Stimulated activated CD4-positive, alpha-beta T cell treated with anti-CD3 and anti-CD28 coated beads, Interleukin-12 subunit alpha, Interleukin-12 subunit beta, amount 100 ng/mL, for 48 hours (primary cell): ENCODE measurements around the gene FAM185A.
"Not testable (repeated sequence)": the region's sequence is repeated elsewhere in the genome, so short reads cannot be mapped to it uniquely, and the experiment has no call there.

ENCODE experiments used
- DNase-seq, 3 donors: peaks; one replicate each; pipeline ENCODE4 v3.0.0-alpha.2; 2020; ENCODE audit warnings: low read depth in 2 of 3, low spot score in 1 of 3

Gene FAM185A

DNA sequence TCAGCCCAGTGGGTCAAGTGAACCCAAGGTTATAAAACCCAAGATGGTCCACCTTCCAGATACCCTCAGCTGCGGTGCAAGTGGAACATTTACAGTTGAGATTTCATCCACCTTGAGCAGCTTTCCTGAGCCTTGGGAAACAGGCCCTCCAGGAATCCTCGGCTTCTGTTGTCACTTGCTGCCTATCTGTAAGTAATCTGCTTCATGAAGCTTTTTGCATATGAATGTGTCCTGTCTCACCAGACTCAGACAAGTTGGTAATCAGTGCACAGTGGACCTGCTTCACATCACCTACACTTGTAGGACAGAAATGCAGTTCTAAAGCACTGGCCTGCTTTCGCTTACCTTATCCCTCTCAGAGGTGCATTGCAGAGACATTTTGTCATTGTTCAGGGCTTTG lies 80.3 kb downstream of the FAM185A start:
- DNase-seq: no peak

DNA sequence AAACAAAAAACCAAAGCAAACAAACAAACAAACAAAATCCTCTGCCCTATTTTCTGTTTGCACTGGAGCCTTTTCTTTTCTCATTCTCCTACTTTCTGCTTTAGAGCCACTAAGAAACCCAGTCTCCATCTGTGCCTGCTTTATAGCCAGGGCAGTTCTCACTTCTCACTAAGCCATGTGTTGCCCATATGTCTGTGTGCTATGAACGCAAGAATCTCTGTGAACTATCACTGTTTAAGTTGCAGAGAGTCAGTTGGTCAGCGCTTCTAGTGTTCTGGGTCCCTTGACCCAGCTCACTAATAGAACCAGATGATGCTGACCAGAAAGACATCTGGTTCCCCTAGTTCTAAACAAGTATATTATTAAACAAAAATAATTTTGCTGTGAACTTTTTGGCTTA lies 81.4 kb downstream of the FAM185A start:
- DNase-seq: no peak

DNA sequence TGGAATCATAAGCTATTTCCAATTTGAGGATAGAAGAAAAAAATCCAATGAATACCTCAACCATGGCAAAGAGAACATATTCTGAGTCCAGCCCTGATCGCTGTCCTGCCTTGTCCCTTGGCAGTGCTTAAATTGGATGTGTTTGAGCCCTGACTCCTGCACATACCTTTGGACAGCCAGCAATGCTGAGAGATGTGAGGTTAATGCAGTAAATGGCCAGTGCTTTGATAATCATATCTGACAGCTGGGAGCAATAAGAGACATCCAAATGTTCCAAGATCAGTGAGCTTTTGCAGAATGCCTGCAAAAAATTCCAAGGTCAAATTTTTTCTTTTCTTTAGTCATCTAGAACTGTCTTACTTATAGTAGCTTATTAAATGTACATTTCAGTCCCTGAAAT lies 83.9 kb downstream of the FAM185A start:
- DNase-seq: no peak

DNA sequence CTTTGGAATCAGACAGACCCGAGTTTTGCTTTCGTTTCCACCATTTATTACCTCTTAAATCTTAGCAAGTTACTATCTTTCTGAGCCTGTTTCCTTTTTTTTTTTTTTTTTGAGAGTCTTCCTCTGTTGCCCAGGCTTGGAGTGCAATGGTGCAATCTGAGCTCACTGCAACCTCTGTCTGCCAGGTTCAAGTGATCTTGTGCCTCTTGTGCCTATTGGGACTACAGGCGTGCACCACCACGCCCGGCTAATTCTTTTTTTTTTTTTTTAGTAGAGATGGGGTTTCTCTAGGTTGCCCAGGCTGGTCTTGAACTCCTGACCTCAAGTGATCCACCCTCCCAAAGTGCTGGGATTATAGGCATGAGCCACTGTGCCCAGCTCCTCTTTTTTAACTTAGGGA lies 84.5 kb downstream of the FAM185A start:
- DNase-seq: no peak

DNA sequence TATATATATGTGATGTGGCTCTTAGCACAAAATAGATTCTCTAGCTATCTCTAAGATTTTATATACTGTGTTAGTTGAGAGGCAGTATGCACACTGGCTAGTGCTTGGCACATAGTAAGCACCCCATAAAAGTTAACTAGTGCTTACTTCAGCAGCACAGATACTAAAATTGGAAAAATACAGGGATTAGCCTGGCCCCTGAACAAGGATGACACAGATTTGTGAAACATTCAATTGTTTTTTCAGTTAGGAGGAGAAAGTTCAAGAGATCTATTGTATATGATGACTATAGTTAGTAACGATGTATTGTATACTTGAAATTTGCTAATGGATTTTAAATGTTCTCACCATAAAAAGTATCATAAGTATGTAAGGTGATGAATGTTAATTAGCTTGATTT lies 85.7 kb downstream of the FAM185A start:
- DNase-seq: no peak

DNA sequence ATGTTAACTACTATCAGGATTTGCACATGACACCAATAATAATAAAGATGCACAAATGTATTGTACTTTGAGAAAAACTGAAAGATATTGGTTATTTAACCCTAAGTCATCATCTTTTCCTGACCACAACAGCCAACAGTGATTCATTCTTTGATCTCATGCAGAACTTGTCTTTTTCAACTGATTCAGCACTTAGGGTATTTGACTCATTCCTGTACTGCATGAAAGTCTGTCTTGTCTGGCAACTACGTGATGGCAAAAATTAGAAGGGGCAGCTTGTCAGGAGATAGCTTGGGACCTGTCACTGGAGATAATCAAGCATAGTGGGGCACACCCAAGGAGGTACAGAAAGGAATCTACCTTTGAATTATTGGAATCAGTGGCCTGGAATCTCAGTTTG lies 86.2 kb downstream of the FAM185A start:
- DNase-seq: peak in 1 of 3 donors; percentile 36

DNA sequence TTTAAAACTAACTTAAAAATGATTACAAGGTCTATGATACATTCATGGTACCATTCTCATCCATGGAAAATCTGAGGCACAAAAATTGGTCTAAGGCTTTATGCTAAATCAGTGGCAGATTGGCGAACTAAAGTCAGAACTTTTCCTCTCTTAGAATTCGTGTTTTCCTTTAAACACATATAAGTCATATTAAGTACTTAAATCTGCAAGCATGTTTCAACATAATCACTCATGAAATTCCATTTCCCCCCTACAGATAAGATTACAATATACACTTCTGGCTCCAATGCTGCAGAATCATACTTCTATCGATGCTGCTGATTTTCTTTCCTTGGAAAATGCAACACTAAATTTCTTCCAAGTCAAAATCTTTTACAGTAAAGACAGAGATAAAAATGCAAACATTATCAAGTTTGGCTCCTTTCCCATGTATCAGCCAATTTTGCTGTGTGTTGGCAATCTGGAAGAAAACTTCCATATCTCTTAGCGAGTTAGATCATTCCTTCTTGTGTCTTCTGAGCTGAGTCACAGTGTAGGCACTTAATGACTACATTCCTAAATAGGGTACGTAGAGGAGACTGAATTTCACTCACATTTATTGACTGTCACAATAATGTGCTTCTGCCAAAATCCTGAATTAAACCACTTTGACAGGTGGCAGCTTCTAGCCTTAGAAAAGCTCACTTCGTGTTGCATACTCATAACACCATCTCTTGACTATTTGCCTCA lies 87.6 kb downstream of the FAM185A start:
- no peak for DNase-seq

DNA sequence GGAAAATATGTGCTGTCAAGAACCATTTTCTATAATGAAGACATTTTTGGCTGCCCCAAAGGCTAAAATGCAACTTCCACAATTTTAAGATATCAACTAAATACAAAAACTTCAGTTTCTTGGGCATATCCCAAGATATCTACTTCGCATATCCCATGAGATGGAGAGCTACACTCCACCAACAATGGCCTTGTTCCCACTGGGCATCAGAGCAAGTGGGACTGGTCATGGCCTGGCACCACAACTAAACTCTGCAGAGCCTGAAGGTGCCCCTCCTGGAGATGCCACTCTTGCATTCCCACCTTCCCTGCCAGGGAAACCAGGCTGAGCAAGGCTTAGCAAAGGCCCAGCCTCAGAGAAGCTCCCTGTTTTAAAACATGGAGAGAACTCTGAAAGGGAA lies 88.2 kb downstream of the FAM185A start:
- no peak for DNase-seq

DNA sequence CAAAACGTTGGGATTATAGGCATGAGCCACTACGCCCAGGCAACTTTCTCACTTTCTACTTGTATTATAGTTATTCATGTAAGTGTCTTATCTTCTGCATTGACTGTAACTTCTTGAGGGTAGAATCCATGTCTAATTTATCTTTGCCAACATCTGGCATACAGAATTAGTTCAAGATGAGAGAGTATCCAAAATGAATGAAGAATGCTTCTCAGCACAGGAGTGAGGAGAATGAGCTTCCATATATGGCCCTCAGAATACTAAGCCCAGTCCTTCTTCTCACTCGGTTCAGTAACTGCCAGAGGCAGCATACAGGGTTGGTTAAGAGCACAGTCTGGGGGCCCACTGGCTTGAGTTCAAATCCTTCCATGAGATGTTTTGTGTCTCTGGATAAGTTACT lies 89.0 kb downstream of the FAM185A start:
- DNase-seq: no peak

DNA sequence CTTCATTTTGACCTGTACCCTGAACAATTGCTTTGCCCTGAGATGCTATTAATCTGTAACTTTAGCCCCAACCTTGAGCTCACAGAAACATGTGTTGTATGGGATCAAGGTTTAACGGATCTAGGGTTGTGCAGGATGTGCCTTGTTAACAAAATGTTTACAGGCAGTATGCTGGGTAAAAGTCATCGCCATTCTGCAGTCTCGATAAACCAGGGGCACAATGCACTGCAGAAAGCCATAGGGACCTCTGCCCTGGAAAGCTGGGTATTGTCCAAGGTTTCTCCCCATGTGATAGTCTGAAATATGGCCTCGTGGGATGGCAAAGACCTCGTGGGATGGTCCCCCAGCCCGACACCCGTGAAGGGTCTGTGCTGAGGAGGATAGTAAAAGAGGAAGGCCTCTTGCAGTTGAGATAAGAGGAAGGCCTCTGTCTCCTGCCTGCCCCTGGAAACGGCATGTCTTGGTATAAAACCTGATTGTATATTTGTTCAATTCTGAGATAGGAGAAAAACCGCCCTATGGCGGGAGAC lies 89.8 kb downstream of the FAM185A start:
- not testable (repeated sequence) for DNase-seq

DNA sequence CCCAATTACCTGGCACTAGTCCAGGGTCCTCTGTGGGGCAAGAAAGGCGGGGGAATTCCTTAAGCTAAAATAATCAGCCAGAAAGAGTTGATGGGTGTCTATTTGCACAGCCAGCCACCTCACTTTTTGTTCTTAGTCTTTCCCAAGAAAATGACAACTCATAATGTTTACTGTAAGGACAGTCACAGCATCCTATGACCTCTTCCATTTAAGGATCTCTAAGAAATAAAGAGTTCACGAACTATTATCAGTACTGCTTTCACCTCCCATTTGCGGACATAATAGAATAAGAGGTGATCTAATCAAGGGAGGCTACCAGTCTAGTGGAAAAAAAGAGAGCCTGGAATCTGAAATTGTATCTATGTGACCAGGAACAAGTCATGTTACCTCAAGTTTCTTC lies 91.6 kb downstream of the FAM185A start:
- no peak for DNase-seq

DNA sequence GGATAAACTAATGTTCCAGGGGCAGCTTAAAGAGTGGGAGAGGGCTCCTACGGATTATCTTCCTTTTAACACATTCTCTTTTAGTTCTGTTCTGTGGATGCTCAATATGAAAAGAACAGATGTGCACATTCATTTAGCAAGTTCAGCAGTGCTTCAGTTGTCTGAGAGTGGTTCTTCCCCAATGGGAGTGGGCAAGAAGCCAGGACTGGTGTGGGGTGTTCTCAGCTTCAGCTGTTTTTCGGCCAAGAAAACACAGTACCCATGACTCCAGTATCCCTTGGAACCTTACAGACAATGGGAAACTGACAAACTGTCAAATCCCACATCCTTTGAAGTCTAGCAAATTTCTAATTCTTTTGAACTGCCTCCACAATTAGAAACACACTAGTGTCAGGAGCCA lies 92.5 kb downstream of the FAM185A start:
- no peak for DNase-seq

DNA sequence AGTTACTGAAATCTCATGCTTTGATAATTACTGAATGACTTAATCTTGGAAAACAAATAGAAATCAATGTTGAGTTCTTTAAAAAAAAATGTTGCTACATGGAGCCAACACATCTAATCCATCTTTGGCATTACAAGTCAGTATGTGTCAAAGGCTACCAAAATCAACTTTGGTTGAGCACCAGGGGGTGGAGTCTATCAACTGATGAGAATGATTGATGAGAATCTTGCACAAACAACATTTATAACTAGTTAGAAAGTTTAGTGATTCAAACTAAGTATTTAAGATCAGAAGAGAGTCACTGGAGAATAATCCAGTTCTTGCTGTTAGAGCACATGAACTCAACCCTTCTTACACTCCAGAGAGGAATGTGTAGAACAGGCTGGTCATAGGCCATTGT lies 93.5 kb downstream of the FAM185A start:
- DNase-seq: no peak

DNA sequence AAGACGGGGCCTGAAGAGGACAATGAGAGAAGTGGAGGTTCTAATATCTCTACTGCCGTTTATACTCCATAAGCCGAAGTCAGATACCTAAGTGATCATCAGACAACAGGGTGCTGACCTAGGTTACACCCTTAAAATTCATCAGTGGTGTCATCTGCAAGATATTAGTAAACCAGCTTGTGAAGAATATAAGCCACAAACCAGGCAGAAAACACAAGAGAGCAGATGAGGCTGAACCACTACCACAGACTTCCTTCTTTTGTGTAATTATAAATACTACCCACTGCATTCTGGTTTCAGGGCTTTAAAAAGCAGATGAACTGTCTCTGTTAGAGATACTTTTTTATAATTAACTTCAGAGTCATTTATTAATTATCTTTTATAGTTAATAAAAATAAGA lies 95.1 kb downstream of the FAM185A start:
- DNase-seq: no peak

DNA sequence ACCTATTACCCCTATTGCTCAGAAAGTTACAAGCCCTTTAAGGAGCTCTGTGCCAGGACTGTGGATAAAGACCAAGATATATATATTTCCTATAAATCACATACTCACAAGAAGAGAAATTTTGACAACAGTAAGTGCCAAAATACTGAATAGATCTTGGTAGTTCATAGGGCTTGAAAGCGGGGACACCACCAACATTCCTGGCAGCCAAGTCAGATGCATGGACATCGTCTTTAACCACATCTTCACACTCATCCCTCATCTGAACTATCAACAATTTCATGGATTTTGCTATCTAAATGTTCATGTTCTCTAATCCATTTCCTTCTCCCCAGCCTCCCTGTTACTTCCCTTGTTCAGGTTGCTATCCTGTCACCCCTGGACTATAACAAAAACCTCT lies 96.5 kb downstream of the FAM185A start:
- DNase-seq: no peak

DNA sequence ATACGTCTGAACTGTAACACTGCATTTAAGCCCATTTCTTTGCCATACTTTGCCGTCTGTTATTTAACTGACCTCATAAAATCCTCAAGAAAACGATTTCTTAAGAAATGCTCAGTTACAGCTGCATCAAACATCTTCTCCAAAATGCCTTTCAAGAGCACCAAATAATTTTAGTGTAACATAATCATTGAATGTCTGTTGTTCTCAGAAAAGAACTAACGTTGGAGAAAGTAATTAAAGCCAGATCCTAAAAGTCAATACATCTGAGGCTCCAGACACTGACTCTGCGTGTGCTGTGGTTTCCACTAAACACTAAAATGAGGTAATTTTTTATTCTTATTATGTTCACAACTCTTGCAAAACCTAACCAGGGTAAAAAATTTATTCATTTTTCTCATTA lies 100.3 kb downstream of the FAM185A start:
- DNase-seq: no peak

DNA sequence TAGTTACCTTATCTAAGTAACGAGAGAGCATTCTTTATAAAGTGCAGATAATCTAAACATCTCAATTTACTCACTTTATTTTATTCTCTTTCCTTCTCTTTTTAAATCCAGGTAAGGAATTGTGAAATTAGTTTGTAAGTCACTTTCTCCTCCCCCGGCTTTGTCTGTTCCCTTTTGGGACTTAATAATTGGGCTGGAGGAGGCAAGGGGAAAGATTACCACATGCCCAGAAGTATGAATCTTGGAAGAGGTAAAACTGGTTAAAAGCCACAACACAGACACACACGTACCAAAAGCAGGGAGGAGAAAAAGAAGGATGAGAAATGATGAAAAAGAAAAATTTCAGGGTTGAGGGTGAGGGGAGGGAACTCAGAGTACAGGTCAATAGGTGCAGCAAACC lies 100.7 kb downstream of the FAM185A start:
- no peak for DNase-seq

DNA sequence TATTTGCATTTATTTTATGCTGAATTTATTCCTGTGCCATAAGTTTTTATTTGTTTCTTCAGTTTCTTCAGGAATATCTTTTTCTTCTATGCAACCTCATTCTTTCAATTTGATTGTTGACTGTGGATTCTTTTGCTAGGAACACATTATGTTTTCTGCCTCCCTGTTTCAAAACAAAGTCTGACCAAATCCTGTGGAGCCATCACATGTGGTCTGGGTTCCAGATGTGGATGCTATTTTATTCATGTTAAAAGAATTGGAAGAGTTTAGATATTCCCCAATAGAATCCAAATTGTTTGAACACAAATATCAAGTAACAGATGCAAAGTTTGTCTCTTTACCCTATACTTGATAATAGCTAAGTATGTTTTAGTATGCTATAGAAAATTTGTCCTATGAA lies 107.2 kb downstream of the FAM185A start:
- no peak for DNase-seq
